ENCODE results near the gene CAMK2G.
A peak's percentile ranks its signal among the peaks of the same experiment; 100 is the strongest.

CAMK2G gene

DNA sequence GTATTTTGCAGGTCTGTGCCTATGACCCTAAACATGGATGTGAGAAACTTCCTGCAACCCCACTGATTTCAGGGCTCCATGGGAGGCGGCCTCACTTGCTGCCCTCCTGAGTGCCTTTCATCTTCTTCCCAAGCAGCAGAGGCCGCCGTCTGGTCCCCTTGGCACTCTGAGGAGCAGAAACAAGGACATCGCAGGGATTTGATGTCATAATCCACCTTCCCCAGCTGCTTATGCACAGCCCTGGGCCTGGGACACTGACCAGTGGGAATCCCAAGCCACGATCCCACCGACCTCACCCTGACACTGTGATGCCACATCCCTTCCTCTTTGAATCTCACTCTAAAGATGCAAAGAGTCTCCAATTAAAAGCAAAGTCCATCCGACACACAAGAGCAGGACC lies 7.7 kb downstream of the CAMK2G start:
- H3K9me3 Mint-ChIP-seq: no peaks in the 10 kb centered on the region
- no peaks in the 10 kb centered on the region for H3K27me3 Mint-ChIP-seq (ENCODE audit: low read depth)
- H3K4me1 Mint-ChIP-seq (ENCODE audit: low read depth): peaks cover 68% of the 10 kb centered on the region
- H3K4me3 Mint-ChIP-seq: no peak overlapping the region
- peaks cover 32% of the 10 kb centered on the region for H3K36me3 Mint-ChIP-seq (ENCODE audit: low read depth)
- H3K27ac Mint-ChIP-seq: peak overlapping the region; percentile 96

- H3K4me3 Mint-ChIP-seq: peak overlapping the region; percentile 82
- peak overlapping the region; percentile 96 for H3K27ac Mint-ChIP-seq
- no peaks in the 10 kb centered on the region for H3K9me3 Mint-ChIP-seq
- peaks cover 61% of the 10 kb centered on the region for H3K4me1 Mint-ChIP-seq (ENCODE audit: low read depth)
- H3K27me3 Mint-ChIP-seq (ENCODE audit: low read depth): no peaks in the 10 kb centered on the region
- H3K36me3 Mint-ChIP-seq (ENCODE audit: low read depth): peaks cover 28% of the 10 kb centered on the region
Measured at GRCh38 chr10:73865459-73866442, 8.6 kb downstream of the CAMK2G start.

DNA sequence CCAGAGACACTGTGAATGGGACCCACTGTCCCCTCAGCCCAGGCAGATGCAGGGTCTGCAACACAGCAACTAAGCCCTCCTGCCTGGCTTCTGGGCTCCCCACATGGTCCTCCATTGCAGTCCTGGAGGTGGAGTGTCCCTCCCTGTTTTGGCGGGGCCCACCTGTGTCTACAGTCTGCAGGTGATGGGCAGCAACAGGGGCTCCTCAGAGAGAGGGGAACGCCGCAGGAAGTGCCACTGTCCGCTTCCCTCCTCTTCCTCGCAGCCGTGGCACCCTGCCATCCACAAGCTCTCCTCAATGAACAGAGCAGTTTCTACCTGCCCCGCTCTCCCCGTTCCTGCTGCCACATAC lies 9.3 kb downstream of the CAMK2G start:
- peak overlapping the region; percentile 96 for H3K27ac Mint-ChIP-seq
- H3K4me1 Mint-ChIP-seq (ENCODE audit: low read depth): peaks cover 57% of the 10 kb centered on the region
- H3K27me3 Mint-ChIP-seq (ENCODE audit: low read depth): no peaks in the 10 kb centered on the region
- peak overlapping the region; percentile 82 for H3K4me3 Mint-ChIP-seq
- peaks cover 30% of the 10 kb centered on the region for H3K36me3 Mint-ChIP-seq (ENCODE audit: low read depth)
- H3K9me3 Mint-ChIP-seq: no peaks in the 10 kb centered on the region

- H3K9me3 Mint-ChIP-seq: no peaks in the 10 kb centered on the region
- no peaks in the 10 kb centered on the region for H3K27me3 Mint-ChIP-seq (ENCODE audit: low read depth)
- peaks cover 29% of the 10 kb centered on the region for H3K36me3 Mint-ChIP-seq (ENCODE audit: low read depth)
- peak overlapping the region; percentile 82 for H3K4me3 Mint-ChIP-seq
- peak overlapping the region; percentile 53 for H3K27ac Mint-ChIP-seq
- H3K4me1 Mint-ChIP-seq (ENCODE audit: low read depth): peaks cover 61% of the 10 kb centered on the region
Measured at GRCh38 chr10:73864229-73864628, 10.1 kb downstream of the CAMK2G start.

DNA sequence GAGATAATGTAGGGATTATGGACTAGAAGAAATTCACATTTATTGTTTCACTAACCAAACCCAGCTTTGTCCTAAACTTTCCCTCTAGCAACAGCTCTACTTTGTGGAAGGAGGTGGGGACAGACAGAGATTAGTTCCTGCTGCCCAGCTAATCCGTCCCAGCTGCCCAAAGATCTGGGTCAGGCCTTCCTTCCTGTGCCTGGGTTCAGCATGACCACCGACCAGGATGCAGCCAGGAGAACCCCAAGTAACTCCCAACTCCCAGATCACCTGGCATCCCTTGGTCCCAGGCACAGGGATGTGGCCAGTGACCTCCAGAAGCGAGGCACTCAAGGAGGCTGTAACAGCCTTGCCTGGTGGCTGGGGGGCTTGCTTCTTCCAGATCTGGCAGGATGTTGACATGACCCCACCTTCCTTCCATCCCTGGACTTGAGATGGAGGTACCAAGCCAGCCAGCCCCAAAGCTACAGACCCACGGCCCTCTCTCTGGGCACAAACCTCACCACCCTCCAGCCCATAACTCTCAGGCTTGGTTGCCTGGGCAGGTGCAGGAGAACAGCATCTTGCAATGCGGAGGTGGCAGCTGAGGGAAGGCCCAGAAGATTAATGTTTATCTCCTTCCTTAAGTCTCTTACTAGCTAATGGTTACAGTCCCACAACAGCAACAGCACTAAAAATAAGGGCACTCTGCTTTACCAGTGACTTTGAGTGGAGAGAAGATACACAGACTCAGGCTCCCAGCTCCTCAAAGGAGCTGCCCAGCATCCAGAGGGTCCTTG lies 11.1 kb downstream of the CAMK2G start:
- peaks cover 60% of the 10 kb centered on the region for H3K4me1 Mint-ChIP-seq (ENCODE audit: low read depth)
- no peaks in the 10 kb centered on the region for H3K9me3 Mint-ChIP-seq
- H3K27me3 Mint-ChIP-seq (ENCODE audit: low read depth): no peaks in the 10 kb centered on the region
- peaks cover 35% of the 10 kb centered on the region for H3K36me3 Mint-ChIP-seq (ENCODE audit: low read depth)
- H3K4me3 Mint-ChIP-seq: no peak overlapping the region
- no peak overlapping the region for H3K27ac Mint-ChIP-seq

DNA sequence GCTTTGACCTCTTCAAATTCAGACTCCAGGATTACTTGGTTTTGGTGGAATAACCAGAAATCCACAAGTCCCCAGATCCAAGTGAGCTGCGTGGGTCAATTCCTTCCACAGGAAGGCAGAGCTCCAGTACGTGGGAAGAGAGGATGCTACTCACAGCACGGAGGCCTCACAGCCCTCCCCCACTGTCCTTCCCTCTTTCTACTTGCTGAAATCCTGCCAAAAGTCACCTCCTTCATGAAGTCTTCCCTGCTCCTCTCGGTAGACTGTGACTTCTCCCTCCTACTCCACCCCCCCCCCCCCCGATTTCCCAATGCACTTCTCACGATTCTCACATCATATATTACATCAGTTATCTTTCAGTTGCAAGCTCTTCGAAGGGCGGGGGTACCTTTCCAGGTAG lies 12.3 kb downstream of the CAMK2G start:
- no peak overlapping the region for H3K27ac Mint-ChIP-seq
- H3K4me1 Mint-ChIP-seq (ENCODE audit: low read depth): peaks cover 63% of the 10 kb centered on the region

GRCh38 chr10:73859784-73860491 lies 14.4 kb downstream of the CAMK2G start:
- peak overlapping the region; percentile 14 for H3K4me3 Mint-ChIP-seq

More for the DNA sequence above, 12.3 kb downstream of the CAMK2G start:
- H3K9me3 Mint-ChIP-seq: no peaks in the 10 kb centered on the region
- peaks cover 39% of the 10 kb centered on the region for H3K36me3 Mint-ChIP-seq (ENCODE audit: low read depth)
- no peak overlapping the region for H3K4me3 Mint-ChIP-seq
- no peaks in the 10 kb centered on the region for H3K27me3 Mint-ChIP-seq (ENCODE audit: low read depth)

GRCh38 chr10:73859428-73859783 lies 14.9 kb downstream of the CAMK2G start:
- Mint-ChIP-seq H3K9me3 (no peaks in the 10 kb centered on the region), H3K4me3 (peak overlapping the region; percentile 14), H3K27ac (peak overlapping the region; percentile 80), H3K36me3 (ENCODE audit: low read depth) (peaks cover 37% of the 10 kb centered on the region), H3K4me1 (ENCODE audit: low read depth) (peaks cover 49% of the 10 kb centered on the region), H3K27me3 (ENCODE audit: low read depth) (no peaks in the 10 kb centered on the region)

More at GRCh38 chr10:73859784-73860491, 14.4 kb downstream of the CAMK2G start:
- Mint-ChIP-seq H3K27me3 (ENCODE audit: low read depth) (no peaks in the 10 kb centered on the region), H3K9me3 (no peaks in the 10 kb centered on the region), H3K36me3 (ENCODE audit: low read depth) (peaks cover 39% of the 10 kb centered on the region), H3K27ac (peak overlapping the region; percentile 80), H3K4me1 (ENCODE audit: low read depth) (peaks cover 51% of the 10 kb centered on the region)

- Mint-ChIP-seq H3K27ac (peak overlapping the region; percentile 80), H3K4me3 (peak overlapping the region; percentile 69), H3K9me3 (no peaks in the 10 kb centered on the region), H3K36me3 (ENCODE audit: low read depth) (peaks cover 35% of the 10 kb centered on the region), H3K27me3 (ENCODE audit: low read depth) (no peaks in the 10 kb centered on the region), H3K4me1 (ENCODE audit: low read depth) (peaks cover 47% of the 10 kb centered on the region)
Measured at GRCh38 chr10:73858750-73859427, 15.5 kb downstream of the CAMK2G start.

DNA sequence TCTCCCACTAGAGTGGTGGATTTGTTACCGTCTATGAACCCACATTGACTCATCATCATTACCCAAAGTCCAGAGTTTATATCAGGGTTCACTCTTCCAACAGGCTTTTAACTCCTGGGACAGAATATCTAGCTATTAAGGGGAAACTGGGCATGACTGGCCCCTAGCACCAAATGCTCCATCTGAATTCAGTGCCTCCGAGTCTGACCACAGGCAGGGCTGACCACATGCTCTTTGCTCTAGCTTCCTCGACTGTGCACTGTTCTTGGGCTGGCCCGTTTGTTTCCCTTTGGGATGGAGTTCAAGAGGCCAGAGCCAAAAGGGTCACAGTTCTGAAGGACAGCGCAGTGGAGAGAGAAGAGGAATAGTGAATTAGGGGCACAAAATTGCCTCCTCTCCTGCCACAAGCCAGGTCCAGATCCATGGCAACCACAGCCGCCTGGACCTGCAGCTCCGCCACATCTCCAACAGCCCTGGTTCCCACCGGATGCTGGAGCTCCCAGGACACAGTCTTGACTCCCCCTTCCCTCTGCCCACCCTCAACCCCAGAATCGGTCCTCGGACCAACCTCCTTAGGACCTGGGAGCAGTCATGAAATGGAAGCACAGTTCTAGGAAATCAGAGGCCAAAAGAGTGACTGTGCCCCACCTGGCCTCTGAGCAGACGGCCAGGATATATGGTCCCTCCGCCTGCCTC lies 16.2 kb downstream of the CAMK2G start:
- no peaks in the 10 kb centered on the region for H3K27me3 Mint-ChIP-seq (ENCODE audit: low read depth)
- H3K4me1 Mint-ChIP-seq (ENCODE audit: low read depth): peaks cover 47% of the 10 kb centered on the region
- H3K9me3 Mint-ChIP-seq: no peaks in the 10 kb centered on the region
- peak overlapping the region; percentile 59 for H3K4me3 Mint-ChIP-seq
- peaks cover 37% of the 10 kb centered on the region for H3K36me3 Mint-ChIP-seq (ENCODE audit: low read depth)
- H3K27ac Mint-ChIP-seq: no peak overlapping the region

DNA sequence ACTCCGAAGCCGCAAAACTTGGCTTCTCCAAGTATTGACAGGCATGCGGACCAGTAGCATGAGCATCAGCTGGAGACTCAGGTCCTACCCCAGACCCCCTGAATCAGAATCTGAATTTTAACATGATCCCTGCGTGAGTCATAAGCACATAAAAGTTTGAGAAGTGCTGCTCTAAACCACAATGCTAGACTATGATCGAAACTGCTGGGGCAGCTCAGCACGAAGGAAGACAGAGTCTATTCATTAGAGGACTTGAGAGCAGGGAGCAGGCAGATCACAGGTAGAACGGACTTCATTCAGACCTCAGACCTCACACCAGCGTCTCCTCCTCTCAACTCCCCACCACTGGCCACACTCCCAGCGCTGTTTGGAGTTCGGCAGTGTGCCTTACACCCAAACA lies 16.9 kb downstream of the CAMK2G start:
- no peaks in the 10 kb centered on the region for H3K27me3 Mint-ChIP-seq (ENCODE audit: low read depth)
- peak overlapping the region; percentile 59 for H3K4me3 Mint-ChIP-seq
- H3K27ac Mint-ChIP-seq: peak overlapping the region; percentile 28
- H3K36me3 Mint-ChIP-seq (ENCODE audit: low read depth): peaks cover 40% of the 10 kb centered on the region
- no peaks in the 10 kb centered on the region for H3K9me3 Mint-ChIP-seq
- peaks cover 49% of the 10 kb centered on the region for H3K4me1 Mint-ChIP-seq (ENCODE audit: low read depth)

DNA sequence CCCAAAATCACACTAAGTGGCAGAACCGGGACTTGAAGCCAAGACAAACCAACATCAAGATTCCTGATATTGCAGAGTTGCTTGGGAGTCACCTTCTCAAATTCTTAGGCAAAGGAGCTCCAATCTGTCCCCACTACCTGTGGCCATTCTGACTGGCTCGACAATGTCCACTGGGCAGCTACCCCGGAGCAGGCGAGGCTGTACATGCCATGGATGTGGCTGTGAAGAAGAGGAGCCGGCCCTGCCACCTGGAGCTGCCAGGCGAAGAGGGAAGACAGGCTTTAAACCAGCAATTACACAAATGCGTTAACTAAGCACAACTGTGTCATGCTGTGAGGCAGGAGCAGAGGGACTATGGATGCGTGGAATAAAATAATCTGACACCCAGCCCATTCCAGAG lies 18.1 kb downstream of the CAMK2G start:
- Mint-ChIP-seq H3K9me3 (no peaks in the 10 kb centered on the region), H3K4me1 (ENCODE audit: low read depth) (peaks cover 48% of the 10 kb centered on the region), H3K36me3 (ENCODE audit: low read depth) (peaks cover 50% of the 10 kb centered on the region), H3K4me3 (no peak overlapping the region), H3K27me3 (ENCODE audit: low read depth) (no peaks in the 10 kb centered on the region), H3K27ac (no peak overlapping the region)

- peaks cover 44% of the 10 kb centered on the region for H3K4me1 Mint-ChIP-seq (ENCODE audit: low read depth)
- no peak overlapping the region for H3K4me3 Mint-ChIP-seq
- no peak overlapping the region for H3K27ac Mint-ChIP-seq
- no peaks in the 10 kb centered on the region for H3K9me3 Mint-ChIP-seq
- no peaks in the 10 kb centered on the region for H3K27me3 Mint-ChIP-seq (ENCODE audit: low read depth)
- H3K36me3 Mint-ChIP-seq (ENCODE audit: low read depth): peaks cover 46% of the 10 kb centered on the region
Measured at GRCh38 chr10:73855413-73855812, 18.9 kb downstream of the CAMK2G start.

Data from T-helper 1 cell treated with Interleukin-12 subunit alpha and Interleukin-12 subunit beta and Interleukin-4 antibody, amounts not matched to agents 30 μg/mL and 1 μg/mL, for 36 hours (primary cell).